Colonic mucosa (tissue), 4 donors: ENCODE results near the gene SNHG17. TPM values are rescaled to one million over a fixed set of nuclear protein-coding genes. Genes with fewer than 3 reads are reported as not detected.
"Not testable (repeated sequence)": the region's sequence is repeated elsewhere in the genome, so short reads cannot be mapped to it uniquely, and the experiment has no call there.

Experiments
- DNase-seq: peaks from one replicate; pipeline ENCODE4 v3.0.0-alpha.2; 2020
- H3K27ac ChIP-seq: fragments of 200-600 bp; one replicate; pipeline ENCODE4 v1.8.0; 2021
- H3K27me3 ChIP-seq: fragments of 200-600 bp; one replicate; pipeline ENCODE4 v1.8.0; 2021
- H3K36me3 ChIP-seq: fragments of 200-600 bp; one replicate; pipeline ENCODE4 v1.8.0; 2021
- H3K4me1 ChIP-seq: fragments of 200-600 bp; one replicate; pipeline ENCODE4 v1.8.0; 2021; ENCODE audit warnings: mild to moderate bottlenecking
- H3K4me3 ChIP-seq: fragments of 200-600 bp; one replicate; pipeline ENCODE4 v1.8.0; 2021
- H3K9ac ChIP-seq, 2 donors: one replicate each; pipeline ENCODE4 v1.7.0; 2013; ENCODE audit warnings: control low read depth in 2 of 2, low read depth in 2 of 2, low read length in 2 of 2
- H3K9me3 ChIP-seq: fragments of 200-600 bp; one replicate; pipeline ENCODE4 v1.8.0; 2021
- CTCF ChIP-seq: fragments of 200-600 bp; IDR thresholded peaks from one replicate; pipeline ENCODE4 v1.8.0; 2022; ENCODE audit warnings: antibody characterized with exemption, mild to moderate bottlenecking
- intact Hi-C: fragments of 100-400 bp; cut with DNase I; formaldehyde crosslinking; loops from one replicate; pipeline ENCODE4 v1.14.1; 2022
- total RNA-seq, 2 donors: library from RNA; stranded (reverse); fragmentation: NEBNext Ultra II Directional in 1 of 2; extraction: Animal tissue kit (Norgen Biotek cat#: 25700) in 1 of 2; gene quantifications; one replicate each; pipeline ENCODE4 v1.2.1, GENCODE V29; 2021
- donor health status: healthy.
- donor health status: DM: no; HTN: no; CAD: no.
- donor health status: DM: no; HTN: no; CAD: no.

SNHG17 gene
- total RNA-seq, 2 donors from 2014 or later: 21.8 to 36.4 TPM

GRCh38 chr20:38407321-38407720 is 27.8 kb downstream of the SNHG17 start:
- Histone ChIP-seq H3K9ac (no peak overlapping the region), H3K4me3 (no peak overlapping the region), H3K9me3 (no peaks in the 10 kb centered on the region), H3K4me1 (no peaks in the 10 kb centered on the region), H3K36me3 (no peaks in the 10 kb centered on the region), H3K27me3 (no peaks in the 10 kb centered on the region), H3K27ac (no peak overlapping the region)
- TF ChIP-seq CTCF: no peak
- intact Hi-C loops: no loop called here
- no peak for DNase-seq

- Histone ChIP-seq H3K4me3 (no peak overlapping the region), H3K36me3 (no peaks in the 10 kb centered on the region), H3K27me3 (no peaks in the 10 kb centered on the region), H3K9me3 (no peaks in the 10 kb centered on the region), H3K9ac (no peak overlapping the region), H3K27ac (no peak overlapping the region), H3K4me1 (no peaks in the 10 kb centered on the region)
- TF ChIP-seq CTCF: no peak
- intact Hi-C loops: no loop called here
- no peak for DNase-seq
Observed at GRCh38 chr20:38406476-38406875, 28.7 kb downstream of the SNHG17 start.

- H3K4me3 ChIP-seq: no peak overlapping the region
- H3K9me3 ChIP-seq: no peaks in the 10 kb centered on the region
- no peaks in the 10 kb centered on the region for H3K4me1 ChIP-seq
- no peak overlapping the region for H3K9ac ChIP-seq
- H3K27ac ChIP-seq: no peak overlapping the region
- H3K36me3 ChIP-seq: no peaks in the 10 kb centered on the region
- H3K27me3 ChIP-seq: no peaks in the 10 kb centered on the region
- intact Hi-C loops: no loop called here
- DNase-seq: no peak
- TF ChIP-seq CTCF: no peak
Observed at GRCh38 chr20:38405132-38405531, 30.0 kb downstream of the SNHG17 start.

GRCh38 chr20:38404016-38404415 is 31.1 kb downstream of the SNHG17 start:
- DNase-seq: no peak
- Histone ChIP-seq H3K27ac (no peak overlapping the region), H3K9me3 (no peaks in the 10 kb centered on the region), H3K4me3 (no peak overlapping the region), H3K9ac (no peak overlapping the region), H3K36me3 (no peaks in the 10 kb centered on the region), H3K4me1 (no peaks in the 10 kb centered on the region), H3K27me3 (no peaks in the 10 kb centered on the region)
- no peak for TF ChIP-seq CTCF
- intact Hi-C loops: no loop called here

GRCh38 chr20:38402816-38403215 is 32.3 kb downstream of the SNHG17 start:
- no peak for DNase-seq
- no peak overlapping the region for H3K27ac ChIP-seq
- H3K4me3 ChIP-seq: no peak overlapping the region
- H3K9me3 ChIP-seq: no peaks in the 10 kb centered on the region
- intact Hi-C loops: no loop called here
- TF ChIP-seq CTCF: no peak
- H3K9ac ChIP-seq: no peak overlapping the region
- no peaks in the 10 kb centered on the region for H3K27me3 ChIP-seq
- H3K36me3 ChIP-seq: no peaks in the 10 kb centered on the region
- H3K4me1 ChIP-seq: no peaks in the 10 kb centered on the region

- Histone ChIP-seq H3K4me3 (no peak overlapping the region), H3K27me3 (no peaks in the 10 kb centered on the region), H3K27ac (no peak overlapping the region), H3K9me3 (no peaks in the 10 kb centered on the region), H3K4me1 (no peaks in the 10 kb centered on the region), H3K9ac (no peak overlapping the region), H3K36me3 (no peaks in the 10 kb centered on the region)
- DNase-seq: no peak
- intact Hi-C loops: no loop called here
- no peak for TF ChIP-seq CTCF
Observed at GRCh38 chr20:38402089-38402488, 33.0 kb downstream of the SNHG17 start.

GRCh38 chr20:38395751-38396395 is 39.3 kb downstream of the SNHG17 start:
- H3K9ac ChIP-seq, H3K27me3 ChIP-seq, H3K9me3 ChIP-seq, DNase-seq, H3K27ac ChIP-seq, H3K4me1 ChIP-seq, H3K36me3 ChIP-seq, intact Hi-C loops, H3K4me3 ChIP-seq: not testable (repeated sequence)
